ENCODE measurements around the gene GLG1.

The GLG1 gene

DNA sequence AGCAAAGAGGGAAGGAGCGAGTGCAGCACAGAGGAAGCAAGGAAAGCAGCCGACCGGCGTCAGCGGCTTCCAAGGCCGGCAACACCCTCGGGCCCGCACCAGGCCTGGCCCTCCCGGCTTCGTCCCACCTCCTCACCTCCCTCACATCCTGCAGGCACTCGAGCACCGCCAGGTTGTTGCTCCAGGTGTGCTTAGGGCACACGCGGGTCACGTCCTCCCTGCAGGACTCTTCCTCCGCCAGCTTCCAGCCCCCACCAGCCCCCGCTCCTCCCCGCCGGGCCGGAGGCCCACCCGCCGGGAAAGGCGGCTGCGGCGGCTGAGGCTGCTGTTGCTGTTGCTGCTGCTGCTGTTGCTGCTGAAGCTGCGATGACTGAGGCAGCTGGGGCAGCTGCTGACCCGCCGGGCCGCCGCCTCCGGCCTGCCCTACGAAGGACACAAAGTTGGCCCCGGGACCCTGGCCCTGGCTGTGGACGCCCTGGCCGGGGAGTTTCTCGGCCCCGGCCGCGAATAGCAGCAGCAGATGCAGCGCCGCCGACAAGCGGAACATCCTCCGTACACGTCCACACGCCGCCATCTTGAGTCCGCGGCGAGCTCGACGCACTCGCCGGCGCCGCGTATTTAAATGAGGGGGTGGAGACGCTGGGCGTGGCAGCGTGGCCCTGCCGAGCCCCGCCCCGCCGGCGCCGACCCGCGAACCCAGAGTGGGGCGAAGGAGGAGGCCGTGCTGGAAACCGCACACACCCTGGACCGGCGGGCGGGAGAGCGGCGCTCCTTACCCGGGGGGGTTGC, at the start of gene GLG1:
TSS of gene GLG1 (minus strand) at position 594 of the 789 bp plus-strand sequence. CDS start at position 574, 20 bp downstream.
- no peak for TF ChIP-seq GATA2 (IDR thresholded peaks at IDR 0.05; ENCODE audit: low read depth, low read length)
- no peak for TF ChIP-seq GATA3 (IDR thresholded peaks at IDR 0.05; ENCODE audit: low read depth, low read length)

DNA sequence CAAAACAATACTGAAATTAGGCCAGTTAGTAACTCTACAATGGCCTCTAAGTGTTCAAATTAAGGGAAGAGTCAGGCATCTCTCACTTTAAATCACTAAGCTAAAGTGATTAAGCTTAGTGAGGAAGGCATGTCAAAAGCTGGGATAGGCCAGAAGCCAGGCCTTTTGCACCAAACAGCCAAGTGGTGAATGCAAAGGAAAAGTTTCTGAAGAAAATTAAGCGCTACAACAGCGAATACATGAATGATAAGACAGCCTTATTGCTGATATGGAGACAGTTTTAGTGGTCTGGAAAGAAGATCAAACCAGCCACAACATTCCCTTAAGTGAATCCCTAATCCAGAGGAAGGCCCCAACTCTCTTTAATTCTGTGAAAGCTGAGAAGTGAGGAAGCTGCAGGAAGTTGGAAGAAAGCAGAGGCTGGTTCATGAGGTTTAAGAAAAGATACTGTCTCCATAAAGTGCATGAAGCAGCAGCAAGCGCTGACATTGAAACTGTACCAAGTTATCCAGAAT, 47.7 kb upstream of the GLG1 start:
- no peak for TF ChIP-seq GATA3 (IDR thresholded peaks at IDR 0.05; ENCODE audit: low read depth, low read length)
- TF ChIP-seq GATA2 (IDR thresholded peaks at IDR 0.05; ENCODE audit: low read depth, low read length): no peak

DNA sequence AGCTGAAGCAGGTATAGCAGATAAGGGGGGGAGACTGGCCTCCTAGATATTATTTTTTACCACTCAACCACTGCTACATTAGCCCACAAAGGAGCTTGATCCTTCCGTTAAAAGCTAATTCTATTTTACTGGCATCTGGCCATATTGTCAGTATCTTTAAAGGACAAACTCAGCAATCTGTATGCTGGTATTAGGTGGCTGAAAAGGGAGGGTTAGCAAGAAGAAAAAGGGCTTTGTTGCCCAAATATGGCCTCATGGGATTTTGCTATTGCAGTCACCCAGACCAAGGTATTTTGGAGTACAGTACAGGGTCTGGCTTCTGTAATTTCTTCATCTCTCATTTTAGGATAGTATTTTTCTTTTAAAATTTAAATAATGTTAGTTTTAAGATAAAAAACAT, 45.3 kb upstream of the GLG1 start:
- TF ChIP-seq GATA2 (IDR thresholded peaks at IDR 0.05; ENCODE audit: low read depth, low read length) (no peak), GATA3 (IDR thresholded peaks at IDR 0.05; ENCODE audit: low read depth, low read length) (no peak)

DNA sequence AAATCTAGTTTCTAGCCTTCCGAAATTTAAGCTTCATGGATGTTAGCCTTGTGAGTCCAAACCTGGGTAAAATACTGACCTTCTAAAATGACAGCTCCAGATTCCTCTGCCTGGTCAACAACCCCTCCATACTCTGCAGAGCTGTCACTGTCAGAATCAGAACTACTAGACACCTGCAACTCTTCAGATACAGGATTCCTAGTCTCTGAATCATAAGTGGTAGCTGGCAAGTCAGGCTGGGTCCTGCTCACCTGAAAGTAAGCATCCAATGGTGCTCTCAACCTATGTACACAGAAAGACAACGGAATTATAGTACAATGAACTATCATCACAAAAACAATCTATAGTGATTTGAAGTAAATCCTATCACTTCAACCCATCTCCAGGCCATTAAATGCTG, 44.9 kb upstream of the GLG1 start:
- no peak for TF ChIP-seq GATA3 (IDR thresholded peaks at IDR 0.05; ENCODE audit: low read depth, low read length)
- no peak for TF ChIP-seq GATA2 (IDR thresholded peaks at IDR 0.05; ENCODE audit: low read depth, low read length)

DNA sequence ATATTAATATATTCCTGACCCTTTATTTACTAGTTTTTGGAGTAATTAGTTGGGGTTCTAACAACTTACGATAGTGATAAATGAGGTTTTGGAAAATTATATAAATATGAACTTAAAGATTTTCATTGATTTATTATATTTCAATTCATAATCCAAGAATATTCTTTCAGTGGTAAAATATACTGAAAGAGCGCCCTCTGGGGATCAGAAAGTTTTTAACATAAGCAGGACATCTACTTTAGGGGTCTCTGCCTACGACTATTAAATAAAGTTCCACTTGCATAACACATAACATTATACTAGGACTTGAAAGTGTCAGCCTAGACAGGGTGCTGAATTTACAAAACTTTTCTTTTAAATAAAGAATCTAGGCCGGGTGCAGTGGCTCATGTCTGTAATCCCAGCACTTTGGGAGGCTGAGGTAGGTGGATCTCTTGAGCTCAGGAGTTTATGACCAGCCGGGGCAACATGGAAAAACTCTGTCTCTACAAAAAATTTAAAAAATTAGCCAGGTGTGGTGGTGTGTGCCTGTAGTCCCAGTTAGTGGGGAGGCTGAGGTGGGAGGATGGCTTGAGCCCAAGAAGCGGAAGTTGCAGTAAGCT, 44.2 kb upstream of the GLG1 start:
- TF ChIP-seq GATA3 (IDR thresholded peaks at IDR 0.05; ENCODE audit: low read depth, low read length) (no peak), GATA2 (IDR thresholded peaks at IDR 0.05; ENCODE audit: low read depth, low read length) (no peak)

DNA sequence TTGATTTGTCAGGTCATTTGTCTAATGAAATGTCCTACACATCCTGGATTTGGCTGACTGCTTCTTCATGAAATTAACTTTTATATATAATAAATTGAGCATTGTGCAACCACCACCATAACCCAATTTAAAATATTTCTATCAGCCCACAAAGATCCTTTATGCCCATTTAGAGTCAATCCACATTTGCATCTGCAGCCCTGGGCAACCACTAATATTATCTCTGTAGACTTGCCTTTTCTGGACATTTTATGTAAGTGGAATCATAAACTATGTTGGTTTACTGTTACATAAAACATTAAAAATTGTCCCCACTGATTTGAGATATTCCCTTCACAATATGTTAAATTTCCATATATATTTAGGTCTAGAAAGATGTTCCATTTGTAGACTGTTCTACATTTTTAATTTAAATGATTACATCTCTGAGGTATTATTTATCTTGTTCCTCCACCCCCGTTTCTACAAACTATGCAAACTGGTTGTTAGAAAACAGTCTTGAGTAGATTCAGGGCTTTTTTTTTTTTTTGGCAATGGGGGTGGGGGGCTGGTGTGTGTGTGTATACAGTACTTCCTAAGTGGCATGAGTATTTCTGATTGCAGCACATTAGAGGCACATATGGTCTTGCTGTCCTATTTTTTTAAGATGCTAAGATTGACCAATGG, 43.1 kb upstream of the GLG1 start:
- no peak for TF ChIP-seq GATA2 (IDR thresholded peaks at IDR 0.05; ENCODE audit: low read depth, low read length)
- TF ChIP-seq GATA3 (IDR thresholded peaks at IDR 0.05; ENCODE audit: low read depth, low read length): no peak

DNA sequence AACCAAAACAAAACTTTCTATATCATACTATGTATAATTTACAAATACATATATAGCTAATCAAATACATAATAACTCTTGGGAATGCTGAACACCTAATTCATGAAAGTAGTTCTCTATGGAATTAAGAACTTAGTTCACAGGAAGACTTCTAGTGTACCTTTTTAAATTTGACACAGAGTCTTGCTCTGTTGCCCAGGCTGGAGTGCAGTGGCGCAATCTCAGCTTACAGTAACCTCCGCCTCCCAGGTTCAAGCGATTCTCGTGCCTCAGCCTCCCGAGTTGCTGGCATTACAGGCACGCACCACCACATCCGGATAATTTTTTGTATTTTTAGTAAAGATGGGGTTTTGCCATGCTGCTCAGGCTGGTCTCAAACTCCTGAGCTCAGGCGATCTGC, 35.1 kb upstream of the GLG1 start:
- TF ChIP-seq GATA2 (IDR thresholded peaks at IDR 0.05; ENCODE audit: low read depth, low read length): no peak
- no peak for TF ChIP-seq GATA3 (IDR thresholded peaks at IDR 0.05; ENCODE audit: low read depth, low read length)

DNA sequence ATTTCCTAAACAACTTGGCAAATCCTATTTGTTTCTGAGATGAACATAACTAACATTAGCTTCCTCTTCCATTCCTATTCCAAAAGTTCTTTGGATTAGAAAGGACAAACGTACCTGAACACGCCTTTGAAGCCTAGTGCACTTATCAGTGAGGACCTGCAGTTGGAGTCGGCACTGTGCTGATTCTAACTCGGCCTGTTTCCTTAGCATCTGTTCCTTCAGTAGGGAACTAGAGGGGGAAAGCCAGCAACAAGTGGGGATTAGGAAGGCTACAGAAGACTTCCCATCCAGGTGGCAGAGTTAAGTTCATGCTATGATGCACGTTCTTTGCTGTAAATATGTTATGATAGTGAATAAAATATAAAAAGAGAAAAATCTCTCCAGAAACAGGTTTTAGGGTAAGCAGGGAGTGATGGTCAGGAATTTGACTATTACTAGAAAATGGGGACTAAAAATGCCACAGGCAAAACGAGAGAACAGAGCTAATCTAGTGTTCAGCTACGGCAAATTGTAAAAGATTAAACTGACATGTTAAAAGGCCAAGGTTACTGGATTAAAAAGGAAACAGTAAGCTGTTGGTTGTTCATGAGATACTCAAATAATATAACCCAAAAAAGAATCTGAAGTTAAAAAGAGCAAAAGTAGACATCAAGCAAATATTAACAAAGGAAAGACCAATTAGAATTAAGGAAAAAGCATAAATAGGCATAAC, 31.0 kb upstream of the GLG1 start:
- no peak for TF ChIP-seq GATA3 (IDR thresholded peaks at IDR 0.05; ENCODE audit: low read depth, low read length)
- TF ChIP-seq GATA2 (IDR thresholded peaks at IDR 0.05; ENCODE audit: low read depth, low read length): no peak

DNA sequence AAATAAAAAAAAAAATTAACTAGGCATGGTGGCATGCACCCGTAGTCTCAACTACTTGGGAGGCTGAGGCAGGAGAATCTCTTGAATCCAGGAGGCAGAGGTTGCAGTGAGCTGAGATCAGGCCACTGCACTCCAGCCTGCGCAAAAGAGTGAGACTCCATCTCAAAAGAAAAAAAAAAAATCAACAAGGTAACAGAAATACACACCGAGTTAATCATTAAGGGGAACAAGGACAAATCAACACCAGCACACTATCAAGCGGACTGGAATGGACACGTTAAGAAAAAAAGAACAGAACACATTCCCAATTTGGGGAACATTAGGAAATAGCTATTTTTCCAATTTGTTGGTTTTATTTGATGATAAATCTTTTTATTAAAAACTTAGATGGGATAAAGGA, 28.4 kb upstream of the GLG1 start:
- no peak for TF ChIP-seq GATA3 (IDR thresholded peaks at IDR 0.05; ENCODE audit: low read depth, low read length)
- no peak for TF ChIP-seq GATA2 (IDR thresholded peaks at IDR 0.05; ENCODE audit: low read depth, low read length)

DNA sequence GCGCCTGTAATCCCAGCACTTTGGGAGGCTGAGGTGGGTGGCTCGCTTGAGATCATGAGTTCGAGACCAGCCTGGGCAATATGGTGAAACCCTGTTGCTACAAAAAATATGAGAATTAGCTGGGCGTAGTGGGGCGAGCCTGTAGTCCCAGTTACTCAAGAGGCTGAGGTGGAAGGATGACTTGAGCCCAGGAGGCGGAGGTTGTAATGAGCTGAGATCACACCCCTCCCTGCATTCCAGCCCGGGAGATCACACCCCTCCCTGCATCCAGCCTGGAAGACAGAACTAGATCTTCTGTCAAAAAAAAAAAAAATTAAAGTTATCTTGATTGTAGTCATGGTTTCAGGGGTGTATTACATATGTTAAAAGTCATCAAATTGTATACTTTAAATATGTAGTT, 26.8 kb upstream of the GLG1 start:
- TF ChIP-seq GATA3 (IDR thresholded peaks at IDR 0.05; ENCODE audit: low read depth, low read length): no peak
- TF ChIP-seq GATA2 (IDR thresholded peaks at IDR 0.05; ENCODE audit: low read depth, low read length): no peak

DNA sequence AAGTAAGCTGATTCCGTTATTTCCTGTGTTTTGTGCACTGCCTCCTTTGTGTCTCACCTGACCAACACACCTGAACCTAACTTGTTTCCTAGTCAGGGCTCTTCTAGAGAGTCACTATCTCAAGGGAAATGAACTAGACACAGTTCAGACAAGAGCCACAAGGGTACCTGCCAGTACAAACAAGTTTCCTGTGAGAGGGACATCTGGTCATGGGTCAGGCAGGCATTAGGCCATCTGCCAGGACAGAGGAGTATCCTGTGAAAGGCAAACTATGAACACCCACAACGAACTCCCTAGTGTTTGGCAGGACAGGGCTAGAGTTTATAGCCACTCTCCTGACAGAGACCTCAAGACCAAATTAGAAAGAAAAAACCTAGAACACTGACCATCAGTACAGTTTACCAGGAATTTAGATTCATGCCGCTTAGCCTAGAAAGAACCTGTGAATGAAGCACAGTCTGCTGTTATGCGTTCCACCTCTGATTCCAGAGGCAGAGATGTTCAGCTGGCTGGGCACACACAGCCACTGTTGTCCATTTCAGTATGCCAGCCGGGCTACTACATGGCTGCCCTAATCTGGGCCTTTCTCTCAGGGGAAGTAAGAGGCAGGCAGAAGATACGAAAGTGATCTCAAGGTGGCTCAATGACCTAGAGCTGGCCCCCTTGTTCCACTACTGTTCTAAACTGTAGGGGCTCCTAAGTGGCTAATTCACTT, 20.7 kb upstream of the GLG1 start:
- TF ChIP-seq GATA2 (IDR thresholded peaks at IDR 0.05; ENCODE audit: low read depth, low read length) (no peak), GATA3 (IDR thresholded peaks at IDR 0.05; ENCODE audit: low read depth, low read length) (no peak)

DNA sequence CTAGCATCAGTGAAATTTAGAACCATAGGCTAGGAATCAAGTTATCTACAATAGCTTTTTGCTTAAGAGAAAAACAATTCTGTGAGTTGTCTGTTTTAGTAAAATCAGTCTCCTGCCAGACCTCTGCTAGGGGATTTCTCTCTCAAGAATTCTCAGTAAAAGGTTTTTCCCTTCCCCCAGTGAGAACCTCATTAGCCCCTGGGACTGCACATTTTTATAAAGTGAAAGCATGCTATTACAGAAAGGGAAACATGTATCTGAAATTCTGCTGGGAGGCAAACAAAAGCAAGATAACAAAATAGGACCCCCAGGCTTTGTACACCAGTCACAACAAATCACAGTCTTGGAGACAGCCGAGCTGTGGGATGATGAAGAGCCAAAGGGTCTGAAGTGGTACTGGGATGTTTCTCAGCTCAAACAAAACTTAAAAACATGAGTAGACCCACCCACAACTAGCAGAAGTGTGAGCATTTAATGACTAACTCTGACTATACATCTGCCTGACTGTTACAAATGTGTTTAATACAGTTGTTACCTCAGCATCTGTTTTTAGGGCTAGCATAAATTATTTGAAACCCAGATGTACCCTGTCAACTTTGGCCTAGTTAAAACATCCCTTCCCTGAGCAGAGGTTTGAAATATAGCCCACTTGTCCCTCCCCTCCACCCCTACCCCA, 20.0 kb upstream of the GLG1 start:
- TF ChIP-seq GATA2 (IDR thresholded peaks at IDR 0.05; ENCODE audit: low read depth, low read length) (no peak), GATA3 (IDR thresholded peaks at IDR 0.05; ENCODE audit: low read depth, low read length) (no peak)
